Neural cell (in vitro differentiated cells): ENCODE results near the gene NBPF3. TPM values are rescaled to one million over a fixed set of nuclear protein-coding genes. Genes with fewer than 3 reads are reported as not detected.
A peak's percentile ranks its signal among the peaks of the same experiment; 100 is the strongest.
"Not testable (repeated sequence)": the region's sequence is repeated elsewhere in the genome, so short reads cannot be mapped to it uniquely, and the experiment has no call there.

Experiments used
- H2AFZ ChIP-seq: fragments of 200-600, 300-800 bp; sonication (generic), shearing (Covaris generic); 2 replicates; pipeline ENCODE4 v1.6.0; 2014; ENCODE audit warnings: low read depth, mild to moderate bottlenecking, antibody characterized with exemption, low read length, moderate library complexity
- H3F3A ChIP-seq: fragments of 200-600 bp; shearing (Covaris generic); 2 replicates; pipeline ENCODE4 v1.6.1; 2016; ENCODE audit warnings: mild to moderate bottlenecking, moderate library complexity, mixed read lengths, antibody characterized with exemption, low read length; ENCODE audit not compliant: insufficient read depth, poor library complexity, severe bottlenecking
- H3K27ac ChIP-seq: fragments of 200-600, 300-800 bp; sonication (generic), shearing (Covaris generic); 2 replicates; pipeline ENCODE4 v1.5.1; 2014; ENCODE audit warnings: mild to moderate bottlenecking, low read length, moderate library complexity
- H3K27me3 ChIP-seq: fragments of 300-800, 200-600 bp; sonication (generic), shearing (Covaris generic); 2 replicates; pipeline ENCODE4 v1.6.0; 2014; ENCODE audit warnings: mild to moderate bottlenecking, low read depth, low read length, moderate library complexity; ENCODE audit not compliant: insufficient read depth
- H3K36me3 ChIP-seq: fragments of 300-800, 200-600 bp; sonication (generic), shearing (Covaris generic); 2 replicates; pipeline ENCODE4 v1.5.1; 2014; ENCODE audit warnings: mild to moderate bottlenecking, antibody characterized with exemption, low read length, moderate library complexity; ENCODE audit not compliant: insufficient read depth
- H3K4me2 ChIP-seq: fragments of 300-800, 200-600 bp; sonication (generic), shearing (Covaris generic); 2 replicates; pipeline ENCODE4 v1.6.0; 2014; ENCODE audit warnings: mild to moderate bottlenecking, low read length
- H3K4me3 ChIP-seq: fragments of 300-800, 200-600 bp; sonication (generic), shearing (Covaris generic); 2 replicates; pipeline ENCODE4 v1.5.1; 2014; ENCODE audit warnings: mild to moderate bottlenecking, low read length, moderate library complexity
- H3K79me2 ChIP-seq: fragments of 200-600 bp; shearing (Covaris generic); replicated peaks from 2 replicates; pipeline ENCODE4 v1.6.0; 2014; ENCODE audit warnings: mild to moderate bottlenecking, low read length, moderate library complexity; ENCODE audit not compliant: insufficient read depth
- H3K9ac ChIP-seq: fragments of 300-800, 200-600 bp; sonication (generic), shearing (Covaris generic); 2 replicates; pipeline ENCODE4 v1.6.1; 2016; ENCODE audit warnings: mild to moderate bottlenecking, low read length, mixed read lengths
- H3K9me2 ChIP-seq: fragments of 200-600 bp; shearing (Covaris generic); 2 replicates; pipeline ENCODE4 v1.6.1; 2016; ENCODE audit warnings: mild to moderate bottlenecking, low read length, mixed read lengths; ENCODE audit not compliant: insufficient read depth
- H3K9me3 ChIP-seq: fragments of 200-600, 300-800 bp; sonication (generic), shearing (Covaris generic); 2 replicates; pipeline ENCODE4 v1.6.1; 2016; ENCODE audit warnings: mild to moderate bottlenecking, mixed run types, low read length, moderate library complexity, mixed read lengths
- H4K20me1 ChIP-seq: fragments of 200-600 bp; shearing (Covaris generic); 2 replicates; pipeline ENCODE4 v1.6.1; 2016; ENCODE audit warnings: mild to moderate bottlenecking, mixed run types; ENCODE audit not compliant: insufficient read depth
- CTCF ChIP-seq: fragments of 450-650 bp; IDR thresholded peaks from 2 replicates; pipeline ENCODE4 v1.5.1; 2014; ENCODE audit warnings: antibody characterized with exemption, mild to moderate bottlenecking, moderate library complexity; ENCODE audit not compliant: poor library complexity, severe bottlenecking
- EP300 ChIP-seq: fragments of 450-650 bp; conservative IDR thresholded peaks from 2 replicates; pipeline ENCODE4 v1.6.1; 2014; ENCODE audit warnings: antibody characterized with exemption, mild to moderate bottlenecking, moderate library complexity; ENCODE audit not compliant: poor library complexity, severe bottlenecking
- EZH2 ChIP-seq: fragments of 200-600, 300-800 bp; shearing (Covaris generic), sonication (generic); IDR thresholded peaks from 2 replicates; pipeline ENCODE4 v1.6.1; 2014; ENCODE audit warnings: antibody characterized with exemption, low read length, borderline replicate concordance, mild to moderate bottlenecking; ENCODE audit not compliant: insufficient read depth, poor library complexity, severe bottlenecking
- MXI1 ChIP-seq: fragments of 450-650 bp; conservative IDR thresholded peaks from 2 replicates; pipeline ENCODE4 v1.6.1; 2014; ENCODE audit warnings: antibody characterized with exemption, mild to moderate bottlenecking; ENCODE audit not compliant: poor library complexity, severe bottlenecking
- POLR2AphosphoS5 ChIP-seq: IDR thresholded peaks from 2 replicates; pipeline ENCODE4 v1.6.1; 2012
- RAD21 ChIP-seq: fragments of 450-650 bp; conservative IDR thresholded peaks from 2 replicates; pipeline ENCODE4 v1.6.1; 2014; ENCODE audit warnings: antibody characterized with exemption, mild to moderate bottlenecking, moderate library complexity
- REST ChIP-seq: IDR thresholded peaks from 2 replicates; pipeline ENCODE4 v1.6.1; 2012; ENCODE audit warnings: borderline replicate concordance
- SMC3 ChIP-seq: fragments of 450-650 bp; conservative IDR thresholded peaks from 2 replicates; pipeline ENCODE4 v1.6.1; 2014; ENCODE audit warnings: antibody characterized with exemption, mild to moderate bottlenecking, moderate library complexity; ENCODE audit not compliant: poor library complexity
- TAF1 ChIP-seq: IDR thresholded peaks from 2 replicates; pipeline ENCODE4 v1.6.1; 2012; ENCODE audit warnings: low read depth
- polyA plus RNA-seq: library from polyadenylated mRNA; depleted of rRNA; stranded (reverse); fragments of >200 nt; gene quantifications from 2 replicates; pipeline ENCODE4 v1.2.3, GENCODE V29; 2014

The NBPF3 gene
- polyA plus RNA-seq, 1 donor from 2014 or later = 14.4 TPM

- Histone ChIP-seq H3F3A (no peaks in the 10 kb centered on the region), H4K20me1 (no peaks in the 10 kb centered on the region), H3K27me3 (no peaks in the 10 kb centered on the region), H3K27ac (no peak overlapping the region), H2AFZ (peak overlapping the region; percentile 9), H3K9me3 (no peaks in the 10 kb centered on the region), H3K36me3 (no peaks in the 10 kb centered on the region), H3K79me2 (no peaks in the 10 kb centered on the region), H3K9ac (no peak overlapping the region), H3K4me2 (no peak overlapping the region), H3K4me3 (peak overlapping the region; percentile 27), H3K9me2 (no peaks in the 10 kb centered on the region)
- TF ChIP-seq SMC3 = no peak
- TF ChIP-seq TAF1 = no peak
- no peak for TF ChIP-seq EZH2
- TF ChIP-seq REST = no peak
- TF ChIP-seq MXI1 = no peak
- no peak for TF ChIP-seq RAD21
- no peak for TF ChIP-seq CTCF
- TF ChIP-seq EP300 = no peak
- no peak for TF ChIP-seq POLR2AphosphoS5
Measured at GRCh38 chr1:21397813-21398188, 42.1 kb upstream of the NBPF3 start.

GRCh38 chr1:21401726-21402346 lies 38.1 kb upstream of the NBPF3 start:
- H3K36me3 ChIP-seq, H3K27me3 ChIP-seq, H2AFZ ChIP-seq, H3K9ac ChIP-seq, H3F3A ChIP-seq, H4K20me1 ChIP-seq, H3K9me3 ChIP-seq, H3K4me3 ChIP-seq, H3K4me2 ChIP-seq, H3K27ac ChIP-seq, H3K9me2 ChIP-seq, H3K79me2 ChIP-seq: not testable (repeated sequence)

GRCh38 chr1:21406659-21407058 lies 33.3 kb upstream of the NBPF3 start:
- Histone ChIP-seq H3K79me2 (no peaks in the 10 kb centered on the region), H3K9me2 (no peaks in the 10 kb centered on the region), H3K9me3 (no peaks in the 10 kb centered on the region), H3K27me3 (no peaks in the 10 kb centered on the region), H3K27ac (no peak overlapping the region), H3K4me2 (no peak overlapping the region), H3K4me3 (no peak overlapping the region), H3K36me3 (no peaks in the 10 kb centered on the region), H2AFZ (no peak overlapping the region), H3K9ac (no peak overlapping the region), H4K20me1 (no peaks in the 10 kb centered on the region), H3F3A (no peaks in the 10 kb centered on the region)
- TF ChIP-seq POLR2AphosphoS5 (no peak), MXI1 (no peak), REST (no peak), TAF1 (no peak), SMC3 (no peak), CTCF (no peak), RAD21 (no peak), EZH2 (no peak), EP300 (no peak)
